IPS-11a (cell line): ENCODE data around the gene CLEC4G.
A peak's percentile ranks its signal among the peaks of the same experiment; 100 is the strongest.
"Not testable (repeated sequence)": the region's sequence is repeated elsewhere in the genome, so short reads cannot be mapped to it uniquely, and the experiment has no call there.

Source experiments
- H3K4me3 ChIP-seq: one replicate; pipeline ENCODE4 v1.5.1; 2013; ENCODE audit warnings: low read depth, low read length, control low read depth

The CLEC4G gene

DNA sequence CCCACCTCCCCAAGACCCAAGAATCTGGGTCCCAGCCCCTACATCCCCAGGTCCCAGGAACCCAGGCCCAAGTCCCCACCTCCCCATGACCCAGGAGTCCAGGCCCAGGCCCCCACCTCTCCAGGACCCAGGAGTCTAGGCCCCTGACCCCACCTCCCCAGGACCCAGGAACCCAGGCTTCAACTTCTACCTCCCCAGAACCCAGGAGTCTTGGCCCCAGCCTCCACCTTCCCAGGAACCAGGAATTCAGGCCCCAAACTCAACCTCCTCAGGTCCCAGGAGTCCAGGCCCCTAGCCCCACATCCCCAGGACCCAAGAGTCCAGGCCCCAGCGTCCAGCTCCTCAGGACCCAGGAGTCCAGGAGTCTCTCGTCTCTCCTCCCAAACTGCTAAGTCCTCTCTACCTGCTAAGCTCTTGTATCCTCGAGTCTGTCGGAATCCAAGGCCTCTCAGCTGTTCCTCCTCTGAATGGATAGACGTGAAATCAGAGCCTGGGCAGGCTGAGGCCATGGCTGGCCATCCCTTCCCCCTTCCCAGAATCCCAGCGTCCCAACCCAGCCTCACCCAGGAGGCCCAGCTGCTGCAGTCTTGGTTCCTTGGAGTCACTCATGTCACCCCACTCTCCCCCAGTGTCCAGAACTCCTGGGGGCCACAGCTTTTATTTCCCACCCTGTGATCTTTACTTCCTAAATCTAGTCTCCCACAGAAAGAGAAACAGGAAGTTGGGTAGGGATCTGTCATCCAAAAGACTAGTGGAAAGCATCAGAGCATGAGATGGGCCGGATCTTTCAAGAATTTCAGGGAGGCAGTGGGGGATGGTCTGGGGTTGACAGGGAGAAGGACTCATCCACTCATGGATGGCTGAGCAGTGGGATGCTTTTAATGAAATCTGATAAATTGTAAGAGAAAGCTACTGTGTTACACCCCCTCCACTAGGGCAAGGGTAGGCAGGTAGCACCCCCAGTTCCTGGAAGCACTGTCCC is 15.3 kb upstream of the CLEC4G start, which contains the start of gene CD209:
Gene CD209 (minus strand): TSS at position 632 of the 982 bp plus-strand sequence. CDS start 23 bp downstream, at position 609.
- no peak within 1 kb of the TSS for H3K4me3 ChIP-seq

DNA sequence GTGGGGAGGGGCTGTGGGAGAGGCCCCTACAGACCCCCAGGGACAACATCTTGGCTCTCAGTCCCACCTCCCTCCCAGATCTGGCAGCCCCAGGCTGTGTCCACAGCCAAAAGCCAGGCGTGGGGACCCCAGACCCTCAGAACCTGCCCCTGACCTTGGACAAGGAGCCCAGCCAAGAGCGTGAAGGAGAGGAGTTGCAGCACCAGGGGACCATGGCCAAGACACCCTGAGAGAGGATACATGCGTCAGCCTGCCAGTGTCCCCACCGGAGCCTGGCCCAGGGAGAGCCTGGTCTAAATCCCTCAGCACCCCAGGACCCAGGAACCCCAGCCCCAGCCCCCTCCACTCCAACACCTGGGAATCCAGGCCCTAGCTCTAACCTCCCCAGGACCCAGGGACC is 14.4 kb upstream of the CLEC4G start:
- not testable (repeated sequence) for H3K4me3 ChIP-seq

DNA sequence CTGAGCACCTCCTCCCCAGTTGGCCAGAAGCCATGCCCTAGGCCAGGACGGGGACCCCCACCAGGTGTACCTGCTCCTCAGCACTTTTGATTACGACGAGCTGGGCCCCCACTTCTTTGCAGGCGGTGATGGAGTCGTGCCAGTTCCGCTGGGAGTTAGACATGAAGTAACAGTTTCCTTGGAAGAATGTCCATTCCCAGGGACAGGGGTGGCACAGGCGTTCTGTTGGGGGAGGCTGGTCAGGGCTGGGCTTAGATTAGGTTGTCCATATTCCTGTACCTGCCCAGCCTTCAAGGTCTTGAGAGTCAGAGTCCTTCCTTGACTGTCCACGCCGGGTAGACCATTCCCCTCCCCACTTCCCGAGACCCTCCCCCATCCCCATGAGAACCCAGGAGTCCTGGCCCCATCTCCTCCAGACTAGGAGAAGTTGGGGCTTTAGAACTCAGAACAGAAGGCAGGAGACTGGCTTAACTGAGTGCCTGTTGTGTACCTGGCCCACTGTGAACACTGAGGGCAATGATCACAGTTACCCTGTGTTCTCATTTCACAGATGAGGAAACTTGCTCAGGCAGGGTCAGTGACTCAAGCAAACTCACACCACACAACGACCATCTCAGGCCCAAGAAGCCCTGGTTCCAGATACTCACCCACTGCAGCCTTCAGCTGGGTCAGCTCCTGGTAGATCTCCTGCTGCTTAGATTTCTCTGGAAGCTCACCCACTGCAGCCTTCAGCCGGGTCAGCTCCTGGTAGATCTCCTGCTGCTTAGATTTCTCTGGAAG is 13.2 kb upstream of the CLEC4G start:
- no peak overlapping the region for H3K4me3 ChIP-seq

DNA sequence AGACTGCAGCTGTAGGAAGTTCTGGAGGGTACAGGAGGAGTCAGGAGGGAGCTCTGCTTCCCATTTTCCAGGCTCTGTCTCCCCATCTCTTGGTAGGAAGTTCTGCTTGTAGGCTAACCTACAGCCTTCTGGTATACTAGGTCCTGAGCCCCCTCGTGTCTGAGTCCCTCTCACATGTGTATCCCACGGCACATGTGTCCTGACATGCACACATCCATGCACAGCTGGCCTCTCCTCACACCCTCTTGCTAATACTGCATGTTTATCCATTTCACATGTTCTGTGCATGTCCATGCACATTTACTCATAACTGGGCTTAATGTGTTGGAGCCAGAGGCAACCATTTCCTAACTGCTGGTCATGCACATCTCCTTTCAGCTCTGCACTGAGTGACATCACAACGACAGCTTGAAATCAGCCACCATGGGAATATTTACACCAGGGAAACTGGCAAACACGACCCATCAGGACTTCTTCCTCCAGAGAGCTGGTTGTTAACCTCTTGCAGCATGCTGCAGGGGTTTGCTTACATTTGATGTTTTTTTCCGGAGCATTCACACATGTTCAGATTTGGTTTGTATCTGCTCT is 12.4 kb upstream of the CLEC4G start:
- H3K4me3 ChIP-seq = no peak overlapping the region

DNA sequence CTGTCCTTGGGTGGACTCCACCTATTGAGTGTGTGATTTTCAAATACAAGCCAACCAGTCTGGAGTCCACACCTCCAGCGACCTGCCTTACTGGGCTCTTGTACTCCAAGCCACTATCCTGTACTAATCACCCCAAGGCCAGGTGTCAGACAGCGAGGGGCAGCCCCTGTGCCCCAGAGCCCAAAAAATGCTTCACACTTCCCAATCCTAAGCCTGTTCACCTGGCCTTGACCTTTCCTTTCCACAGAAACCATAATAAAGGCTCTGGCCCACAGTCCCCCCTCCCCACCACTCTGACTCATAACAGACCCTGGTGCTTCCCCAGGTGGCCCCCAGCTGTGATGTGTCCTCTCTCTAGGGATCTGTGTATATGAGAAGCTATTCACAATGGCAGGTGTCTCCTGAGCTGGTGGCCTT is 11.5 kb upstream of the CLEC4G start:
- H3K4me3 ChIP-seq = no peak overlapping the region

DNA sequence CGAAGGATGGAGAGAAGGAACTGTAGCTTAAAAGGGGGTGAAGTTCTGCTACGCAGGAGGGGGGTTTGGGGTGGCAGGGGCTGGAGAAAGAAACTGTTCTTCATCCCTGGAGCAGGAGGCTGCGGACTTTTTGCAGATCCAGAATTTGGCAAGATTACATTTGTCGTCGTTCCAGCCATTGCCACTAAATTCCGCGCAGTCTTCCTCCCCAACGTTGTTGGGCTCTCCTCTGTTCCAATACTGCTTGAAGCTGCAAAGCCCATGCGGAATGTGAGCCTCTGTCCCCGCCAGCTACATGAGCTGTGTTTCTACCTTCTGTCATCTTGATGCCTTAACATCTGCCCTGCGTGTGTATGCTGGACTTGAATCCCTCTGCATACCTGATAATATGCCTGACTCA is 11.1 kb upstream of the CLEC4G start:
- no peak overlapping the region for H3K4me3 ChIP-seq

DNA sequence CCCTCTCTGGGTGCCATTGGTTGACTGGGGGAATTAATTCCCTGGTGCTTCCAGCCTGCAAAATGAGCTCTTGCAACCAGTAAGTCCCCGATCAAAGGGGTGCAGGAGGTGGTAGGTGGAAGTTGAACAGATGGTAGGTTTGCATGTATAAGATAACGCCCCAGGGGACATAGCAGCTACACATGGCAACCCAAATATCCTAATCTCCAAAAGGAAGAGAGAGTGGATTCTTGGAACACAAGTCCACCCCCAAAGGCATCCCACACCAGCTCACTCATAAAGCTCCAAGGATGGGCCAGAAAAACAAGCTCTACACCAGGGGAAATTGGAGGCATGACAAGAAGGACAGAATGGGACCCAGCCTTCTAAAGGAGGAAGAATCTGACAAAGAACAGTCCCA is 10.7 kb upstream of the CLEC4G start:
- no peak overlapping the region for H3K4me3 ChIP-seq

DNA sequence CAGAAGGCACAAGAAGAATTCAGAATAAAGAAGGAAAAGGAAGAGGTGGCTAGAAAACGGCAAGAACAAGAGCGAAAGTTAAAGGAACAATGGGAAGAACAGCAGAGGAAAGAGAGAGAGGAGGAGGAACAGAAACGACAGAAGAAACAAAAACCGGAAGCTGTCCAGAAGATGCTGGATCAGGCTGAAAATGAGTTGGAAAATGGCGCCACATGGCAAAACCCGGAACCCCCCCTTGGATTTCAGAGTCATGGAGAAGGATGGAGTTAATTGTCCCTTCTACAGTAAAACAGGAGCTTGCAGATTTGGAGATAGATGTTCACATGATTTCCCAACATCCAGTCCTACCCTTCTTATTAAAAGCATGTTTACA is 8.8 kb upstream of the CLEC4G start:
- H3K4me3 ChIP-seq = no peak overlapping the region

DNA sequence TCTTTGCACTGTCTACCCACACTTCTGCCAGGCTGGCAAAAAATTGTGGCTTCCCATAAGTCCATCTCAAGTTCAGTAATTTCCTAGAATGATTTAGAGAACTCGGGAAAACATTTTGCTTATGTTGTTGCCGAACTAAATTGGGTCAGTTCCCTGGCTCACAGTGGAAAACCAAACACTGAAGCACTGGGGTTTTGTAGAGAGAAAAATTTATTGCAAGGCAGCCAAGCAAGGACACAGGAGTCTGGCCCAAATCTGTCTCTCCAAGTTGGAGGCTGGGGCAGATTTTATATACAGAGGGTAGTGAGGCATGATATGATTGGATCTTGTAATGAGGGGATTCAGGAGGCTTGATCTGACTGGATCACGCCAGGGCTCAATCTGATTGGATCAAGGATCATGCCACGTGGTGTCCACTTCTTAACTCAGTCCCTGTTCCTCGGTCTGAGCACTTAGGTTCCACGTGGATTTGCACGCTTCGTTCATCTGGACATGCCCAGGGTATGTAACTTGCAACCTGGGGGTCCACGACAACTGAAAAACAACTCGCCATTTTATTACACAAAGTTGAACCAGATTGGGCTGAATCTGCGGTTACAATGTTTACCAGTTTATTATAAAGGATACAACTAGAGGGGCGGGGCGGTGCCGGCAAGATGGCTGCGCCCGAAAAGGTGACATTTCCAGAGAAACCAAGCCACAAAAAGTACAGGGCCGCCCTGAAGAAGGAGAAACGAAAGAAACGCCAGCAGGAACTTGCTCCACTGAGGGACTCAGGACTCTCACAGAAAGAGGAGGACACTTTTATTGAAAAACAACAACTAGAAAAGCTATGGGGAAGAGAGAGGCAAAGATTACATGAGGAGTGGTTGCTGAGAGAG is 8.1 kb upstream of the CLEC4G start:
- no peak overlapping the region for H3K4me3 ChIP-seq

DNA sequence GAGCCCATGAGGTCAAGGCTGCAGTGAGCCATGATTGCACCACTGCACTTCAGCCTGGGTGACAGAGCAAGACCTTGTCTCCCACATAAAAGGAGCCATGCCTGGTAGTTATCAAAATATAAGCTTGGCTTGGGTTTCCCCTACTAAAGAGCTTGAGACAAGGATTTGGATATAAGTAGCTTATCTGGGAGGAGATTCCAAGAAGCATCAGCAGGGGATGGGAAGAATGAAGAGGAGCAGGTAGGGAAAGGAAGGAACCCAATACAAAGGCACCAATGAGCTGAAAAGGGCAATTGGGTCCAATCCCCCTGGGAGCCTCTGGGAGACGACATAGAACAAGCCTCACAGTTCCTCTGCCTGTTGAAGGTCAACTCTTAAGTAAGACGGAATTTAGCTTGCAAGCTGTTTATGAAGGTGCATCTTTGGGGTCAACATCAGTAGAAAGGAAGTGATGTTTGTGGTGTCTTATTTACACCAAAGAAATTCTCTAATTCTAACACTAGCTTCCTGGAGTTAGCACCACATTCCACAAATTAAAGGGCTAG is 7.4 kb upstream of the CLEC4G start:
- no peak overlapping the region for H3K4me3 ChIP-seq

DNA sequence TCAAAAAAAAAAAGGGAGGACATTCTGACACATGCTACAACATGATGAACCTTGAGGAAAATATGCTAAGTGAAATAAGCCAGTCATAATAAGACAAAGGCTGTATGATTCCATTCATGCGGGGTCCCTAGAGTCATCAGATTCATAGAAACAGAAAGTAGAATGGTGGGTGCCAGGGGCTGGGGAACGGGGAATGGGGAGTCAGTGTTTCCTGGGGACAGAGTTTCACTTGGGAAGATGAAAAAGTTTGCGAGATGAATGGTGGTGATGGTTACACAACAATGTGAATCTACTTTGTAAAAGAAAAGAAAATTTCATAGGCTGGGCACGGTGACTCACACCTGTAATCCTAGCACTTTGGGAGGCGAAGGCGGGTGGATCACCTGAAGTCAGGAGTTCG is 6.1 kb upstream of the CLEC4G start:
- H3K4me3 ChIP-seq = no peak overlapping the region

DNA sequence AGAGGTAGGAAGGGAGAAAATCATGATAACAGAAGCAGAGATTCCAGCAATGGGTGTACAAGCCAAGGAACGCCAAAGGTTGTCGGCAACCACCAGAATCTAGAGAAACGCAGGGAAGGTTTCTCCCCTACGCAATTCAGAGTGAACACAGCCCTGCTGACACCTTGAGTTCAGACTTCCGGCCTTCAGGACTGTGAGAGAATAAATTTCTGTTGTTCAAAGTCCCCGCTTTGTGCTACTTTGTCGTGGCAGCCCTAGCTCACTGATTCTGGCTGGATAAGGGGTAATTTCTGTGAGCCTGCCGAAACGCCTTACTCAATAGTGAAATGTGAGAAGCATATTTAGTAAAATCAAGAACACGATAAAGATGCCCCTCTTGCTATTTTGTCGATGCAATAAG is 5.3 kb upstream of the CLEC4G start:
- H3K4me3 ChIP-seq = no peak overlapping the region

DNA sequence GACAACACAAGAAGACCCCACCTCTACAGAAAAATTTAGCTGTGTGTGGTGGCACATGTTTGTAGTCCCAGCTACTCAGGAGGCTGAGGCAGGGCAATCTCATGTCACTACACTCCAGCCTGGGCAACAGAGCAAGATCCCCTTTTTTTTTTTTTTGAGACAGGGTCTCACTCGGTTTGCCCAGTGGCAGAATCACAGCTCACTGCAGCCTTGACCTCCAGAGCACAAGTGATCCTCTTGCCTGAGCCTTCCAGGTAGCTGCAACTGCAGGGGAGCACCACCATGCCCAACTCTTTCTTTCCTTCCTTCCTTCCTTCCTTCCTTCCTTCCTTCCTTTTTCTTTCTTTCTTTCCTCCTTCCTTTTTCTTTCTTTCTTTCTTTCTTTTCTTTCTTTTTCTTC is 4.2 kb upstream of the CLEC4G start:
- no peak overlapping the region for H3K4me3 ChIP-seq

DNA sequence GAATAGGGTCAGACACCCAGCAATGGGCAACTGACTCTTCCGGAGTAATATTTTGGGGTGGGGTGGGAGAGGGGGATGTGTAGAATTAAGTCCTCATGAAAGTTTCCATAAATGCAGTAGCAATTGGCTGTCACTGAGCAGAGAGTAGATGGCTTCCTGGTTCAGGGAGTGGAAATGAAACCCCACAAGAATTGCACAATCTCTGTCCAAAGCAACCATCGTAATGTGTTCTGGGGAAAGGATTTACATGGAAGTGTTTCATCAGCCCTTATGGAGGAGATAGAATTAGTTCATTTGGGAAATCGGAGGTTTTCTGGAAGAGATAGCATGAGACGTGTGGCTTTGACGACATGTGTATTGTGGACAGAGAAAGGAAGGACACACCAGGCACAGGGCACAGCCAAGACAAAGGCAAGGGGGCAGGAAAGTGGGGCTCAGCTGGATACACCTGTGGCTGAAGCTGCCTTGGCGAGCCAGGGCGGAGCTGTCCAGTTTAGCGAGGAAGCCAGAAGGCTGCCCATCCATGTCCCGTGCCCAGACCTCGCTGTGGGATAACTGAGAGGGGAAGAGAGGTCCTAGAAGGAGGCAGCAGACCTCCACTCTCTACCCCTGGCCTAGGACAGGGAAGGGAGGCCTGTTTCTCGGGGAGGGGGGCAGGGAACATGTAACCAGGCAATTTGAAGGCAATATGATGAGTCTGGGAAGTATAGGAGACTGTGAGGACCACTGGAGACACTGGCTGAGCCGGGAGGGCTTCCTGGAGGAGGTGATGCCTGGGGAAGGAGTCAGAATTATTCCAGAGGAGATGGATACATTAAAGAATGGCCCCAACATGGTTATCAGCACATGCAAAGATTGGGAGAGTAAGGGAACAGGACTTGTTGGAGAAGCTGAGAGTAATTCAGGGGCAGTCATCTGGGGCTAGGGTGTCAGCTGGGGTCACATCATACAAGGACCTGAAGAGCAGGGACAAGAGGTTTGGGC is 2.6 kb upstream of the CLEC4G start:
- H3K4me3 ChIP-seq = no peak overlapping the region

DNA sequence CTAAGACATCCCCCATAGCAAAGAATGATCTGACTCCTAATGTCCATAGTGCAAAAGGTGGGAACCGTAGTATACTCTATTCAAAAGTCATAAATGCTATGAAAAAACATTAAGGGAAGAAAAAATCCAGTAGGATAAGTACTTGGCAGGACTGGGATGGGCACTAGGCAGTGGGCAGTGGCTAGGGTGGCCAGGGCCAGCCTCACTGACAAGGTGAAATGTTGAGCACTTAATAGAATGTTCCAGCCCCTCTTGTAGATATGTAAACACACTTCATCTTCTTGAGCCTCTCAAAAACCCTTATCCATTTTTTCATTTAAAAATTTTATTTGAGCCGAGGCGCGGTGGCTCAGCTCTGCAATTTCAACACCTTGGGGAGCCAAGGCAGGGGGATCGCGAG is 1.5 kb upstream of the CLEC4G start:
- no peak overlapping the region for H3K4me3 ChIP-seq

DNA sequence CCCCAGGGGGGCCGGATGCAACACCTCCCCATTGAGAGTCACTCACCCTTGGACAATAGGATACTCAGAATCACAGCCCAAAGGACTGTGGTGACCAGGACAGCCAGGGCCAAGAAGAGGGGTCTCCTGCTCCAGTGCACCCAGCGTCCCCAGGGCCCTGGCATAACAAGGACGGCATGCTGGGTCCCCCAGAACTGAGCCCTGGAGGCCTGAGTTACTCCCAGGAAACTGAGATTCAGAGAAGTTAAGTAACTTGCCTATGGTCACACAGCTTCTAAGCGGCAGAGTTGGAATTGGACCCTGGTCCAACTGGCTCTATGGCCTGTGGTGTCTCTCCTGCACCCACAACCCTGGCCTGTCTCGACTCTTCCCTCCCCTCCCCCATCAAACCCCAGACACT is 295 bp downstream of the CLEC4G start:
- H3K4me3 ChIP-seq = no peak overlapping the region

DNA sequence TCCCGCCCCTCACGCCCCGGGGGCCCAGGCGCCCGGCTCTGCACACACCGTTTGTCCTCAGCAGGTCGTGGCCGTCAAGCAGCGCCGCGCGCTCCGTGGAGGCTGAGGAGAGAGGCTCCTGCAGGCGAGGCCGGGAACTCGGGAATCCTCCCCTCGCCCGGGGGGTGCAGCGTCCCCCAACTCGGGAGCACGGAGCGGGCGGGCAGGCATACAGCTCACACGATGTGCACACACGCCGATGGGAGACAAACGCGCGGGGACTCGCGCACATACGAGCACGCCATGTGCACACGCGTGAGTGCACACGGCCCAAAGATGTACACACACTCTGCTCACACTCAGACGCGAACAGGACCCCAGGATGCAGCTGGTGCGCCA is 703 bp downstream of the CLEC4G start:
- no peak overlapping the region for H3K4me3 ChIP-seq

DNA sequence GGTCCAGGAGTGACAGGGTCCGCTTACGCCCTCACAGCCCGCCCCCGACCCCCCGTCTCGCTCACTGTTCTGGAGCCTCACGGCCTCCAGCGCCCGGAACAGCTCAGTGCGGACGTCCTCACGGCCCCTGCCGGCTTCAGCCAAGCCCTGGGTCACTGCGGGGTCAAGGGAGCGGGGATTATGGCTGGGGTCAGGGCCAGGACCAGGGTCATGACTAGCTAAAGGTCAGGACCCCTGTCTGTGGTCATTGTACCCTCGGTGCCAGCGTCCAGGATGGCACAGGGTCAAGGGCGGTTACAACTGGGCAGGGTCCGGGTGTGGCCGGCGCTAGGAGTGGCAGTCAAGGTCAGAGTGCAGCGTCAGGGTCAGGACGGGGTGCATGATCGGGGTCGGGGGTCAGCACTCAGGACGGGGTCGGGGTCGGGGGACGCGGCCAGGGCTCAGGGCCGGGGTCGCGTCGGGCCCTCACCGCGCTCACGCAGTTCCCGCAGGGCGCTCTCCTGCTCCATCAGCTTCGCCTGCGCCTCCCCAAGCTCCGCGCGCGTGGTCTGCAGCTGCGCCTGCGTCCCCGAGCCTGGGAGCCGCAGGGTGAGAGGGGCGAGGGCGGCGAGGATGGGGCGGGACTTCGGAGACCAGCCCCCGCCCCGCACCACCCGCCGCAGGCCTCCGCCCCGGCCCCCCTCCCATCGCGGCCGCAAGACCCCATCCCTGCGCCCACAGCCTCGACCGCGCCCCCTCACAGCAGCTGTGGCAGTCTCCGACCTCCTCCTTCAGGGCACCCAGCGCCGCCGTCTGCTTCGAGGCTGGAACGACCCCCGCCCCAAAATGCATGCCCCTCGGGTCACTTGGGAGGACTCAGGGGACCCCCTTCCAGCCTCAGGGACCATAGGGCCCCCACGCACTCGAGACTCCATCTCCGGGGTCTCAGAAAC is 1.4 kb downstream of the CLEC4G start:
- peak overlapping the region; percentile 33 for H3K4me3 ChIP-seq
